Hematopoietic multipotent progenitor cell treated with erythropoietin and hydrocortisone succinate and interleukin-3 and kit ligand, for 17 days (in vitro differentiated cells): ENCODE measurements around the gene CPN2.

Experiments
- DNase-seq: peaks from one replicate; pipeline ENCODE4 v3.0.0-alpha.2; 2015; ENCODE audit warnings: low spot score

CPN2 gene

DNA sequence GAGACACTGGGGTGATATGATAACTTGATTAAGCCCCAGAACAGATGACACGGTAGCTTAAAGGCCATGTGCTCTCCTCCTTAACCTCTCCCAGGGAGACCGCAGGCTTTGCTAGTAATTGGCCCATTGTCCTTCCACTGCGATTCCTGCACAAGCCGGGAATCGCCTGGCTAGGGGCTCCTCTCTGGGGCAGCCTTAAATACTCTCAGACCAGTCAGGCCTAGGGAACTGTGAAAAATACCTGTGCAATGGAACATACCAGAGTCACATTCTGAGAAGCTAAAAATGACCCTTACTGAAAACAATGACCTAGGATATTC, 56.3 kb downstream of the CPN2 start:
- DNase-seq = no peak

DNA sequence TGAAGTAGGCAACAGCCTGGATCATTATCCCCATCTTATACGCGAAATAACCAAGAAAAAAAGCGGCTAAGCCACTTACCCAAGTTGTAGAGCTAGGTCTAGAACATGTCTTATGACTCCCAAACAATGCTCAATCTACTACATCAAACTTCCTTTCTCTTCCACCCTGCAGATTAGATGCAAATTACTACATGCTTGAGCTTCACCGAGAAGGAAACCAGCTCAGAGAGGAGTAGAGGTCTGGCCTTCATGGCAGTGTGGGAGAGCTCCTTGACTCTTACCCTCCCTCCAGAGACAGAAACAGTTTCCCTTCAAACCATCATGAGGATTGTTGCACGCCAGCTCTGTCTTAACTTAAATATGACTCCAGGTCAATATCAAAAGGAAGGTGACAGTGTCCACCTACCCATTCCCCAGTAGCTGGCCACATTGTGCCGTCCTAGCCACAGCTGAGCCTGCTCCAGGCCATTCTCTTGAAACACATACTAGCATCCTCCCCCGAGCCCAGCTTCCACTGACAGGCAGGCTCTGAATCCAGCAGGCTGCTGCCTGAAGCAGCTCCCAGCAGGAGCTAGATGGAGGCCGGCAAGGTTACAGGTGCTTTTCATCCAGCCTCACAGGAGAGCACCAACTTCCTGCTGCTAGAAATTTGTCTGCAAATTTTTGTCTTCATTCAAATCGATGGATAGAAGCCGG, 56.8 kb downstream of the CPN2 start:
- no peak for DNase-seq

DNA sequence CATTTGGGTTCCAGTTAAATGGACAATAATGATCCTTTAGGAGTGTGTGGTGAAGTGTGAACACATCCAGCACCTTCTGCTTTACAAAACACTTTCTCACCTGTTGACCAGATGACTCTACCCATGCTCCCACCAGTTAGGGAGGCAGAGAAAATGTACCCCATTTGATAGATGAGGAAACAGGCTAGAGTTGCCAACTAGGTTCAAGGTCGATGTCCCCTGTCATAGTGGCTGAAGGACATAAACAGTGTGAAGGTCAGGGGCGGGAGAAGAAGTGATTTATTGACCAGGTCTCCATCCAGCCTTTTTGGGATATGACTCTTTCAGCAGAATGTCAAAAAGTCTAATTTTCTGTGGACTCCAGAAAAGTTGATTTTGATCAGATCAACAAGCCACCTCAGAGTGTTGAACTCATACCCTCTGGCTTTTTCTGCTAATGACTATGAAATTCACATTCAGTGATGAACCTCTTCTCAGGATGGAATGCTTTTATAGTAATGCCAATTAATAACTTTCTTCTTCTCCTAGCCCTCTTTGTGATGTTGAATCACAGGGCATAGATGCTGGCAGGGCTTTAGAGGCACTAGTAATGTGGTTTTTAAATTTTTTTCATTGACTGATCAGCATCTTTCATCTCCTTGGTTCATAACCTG, 57.5 kb downstream of the CPN2 start:
- DNase-seq = no peak

DNA sequence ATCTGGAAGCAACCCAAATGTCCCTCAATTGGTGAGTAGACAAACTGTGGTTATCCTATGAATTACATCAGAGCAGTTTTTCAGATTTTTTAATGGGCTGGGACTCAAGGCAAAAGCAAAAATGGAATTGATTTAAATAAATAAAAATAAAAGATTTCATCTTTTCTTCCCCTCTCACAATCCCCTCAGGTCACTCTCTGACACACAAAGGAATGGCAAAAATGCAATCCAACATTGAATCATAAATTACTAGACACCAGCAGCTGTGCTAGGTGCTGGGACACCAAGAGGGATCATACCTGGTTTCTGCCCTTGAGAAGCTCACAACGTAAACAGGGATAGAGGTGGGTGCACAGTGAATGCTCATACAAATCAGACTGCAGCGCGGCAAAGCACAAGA, 58.8 kb downstream of the CPN2 start:
- DNase-seq = no peak
